H9 (cell line): ENCODE data around the gene FBLN1. TPM values are rescaled to one million over a fixed set of nuclear protein-coding genes. Genes with fewer than 3 reads are reported as not detected.

Source experiments
- DNase-seq: peaks from one replicate; pipeline ENCODE4 v3.0.0-alpha.2; 2017
- H2AFZ ChIP-seq: one replicate; pipeline ENCODE4 v1.6.1; 2013; ENCODE audit warnings: mild to moderate bottlenecking, low read length, control low read depth, moderate library complexity
- H2AK5ac ChIP-seq: 2 replicates; pipeline ENCODE4 v1.6.1; 2013; ENCODE audit warnings: low read length, control low read depth, mixed read lengths; ENCODE audit not compliant: insufficient read length
- H2BK120ac ChIP-seq: one replicate; pipeline ENCODE4 v1.6.1; 2013; ENCODE audit warnings: low read depth, mild to moderate bottlenecking, low read length, control low read depth, inconsistent platforms; ENCODE audit not compliant: poor library complexity, severe bottlenecking
- H2BK12ac ChIP-seq: 2 replicates; pipeline ENCODE4 v1.6.1; 2013; ENCODE audit warnings: low read length, control low read depth, mixed read lengths, low read depth; ENCODE audit not compliant: insufficient read length
- H2BK15ac ChIP-seq: 2 replicates; pipeline ENCODE4 v1.6.1; 2013; ENCODE audit warnings: low read depth, low read length, control low read depth
- H2BK20ac ChIP-seq: one replicate; pipeline ENCODE4 v1.6.1; 2013; ENCODE audit warnings: low read depth, mild to moderate bottlenecking, low read length, control low read depth, inconsistent platforms; ENCODE audit not compliant: poor library complexity, severe bottlenecking
- H2BK5ac ChIP-seq: 2 replicates; pipeline ENCODE4 v1.6.1; 2013; ENCODE audit warnings: low read length, control low read depth, mixed read lengths; ENCODE audit not compliant: insufficient read length
- H3K14ac ChIP-seq: 2 replicates; pipeline ENCODE4 v1.6.1; 2013; ENCODE audit warnings: low read length, control low read depth; ENCODE audit not compliant: insufficient read depth
- H3K18ac ChIP-seq: 2 replicates; pipeline ENCODE4 v1.6.1; 2013; ENCODE audit warnings: low read depth, mild to moderate bottlenecking, mixed read lengths, low read length, control low read depth; ENCODE audit not compliant: insufficient read length
- H3K23ac ChIP-seq: 2 replicates; pipeline ENCODE4 v1.6.1; 2013; ENCODE audit warnings: low read length, control low read depth, mixed read lengths, low read depth; ENCODE audit not compliant: insufficient read length
- H3K23me2 ChIP-seq: 2 replicates; pipeline ENCODE4 v1.6.1; 2013; ENCODE audit warnings: low read depth, mild to moderate bottlenecking, mixed read lengths, low read length, control low read depth; ENCODE audit not compliant: insufficient read length, poor library complexity, severe bottlenecking
- H3K27ac ChIP-seq: 2 replicates; pipeline ENCODE4 v1.5.1; 2013; ENCODE audit warnings: low read length, control low read depth, mixed read lengths, low read depth; ENCODE audit not compliant: insufficient read length
- H3K27me3 ChIP-seq: 2 replicates; pipeline ENCODE4 v1.6.1; 2013; ENCODE audit warnings: low read length, control low read depth, inconsistent platforms; ENCODE audit not compliant: insufficient read depth
- H3K4ac ChIP-seq: 2 replicates; pipeline ENCODE4 v1.6.1; 2013; ENCODE audit warnings: low read depth, mild to moderate bottlenecking, control low read depth, inconsistent platforms, low read length, moderate library complexity
- H3K4me1 ChIP-seq: 2 replicates; pipeline ENCODE4 v1.6.1; 2013; ENCODE audit warnings: low read length, control low read depth, inconsistent platforms; ENCODE audit not compliant: insufficient read depth
- H3K4me2 ChIP-seq: 2 replicates; pipeline ENCODE4 v1.6.1; 2013; ENCODE audit warnings: low read length, control low read depth, mixed read lengths; ENCODE audit not compliant: insufficient read length, insufficient read depth
- H3K56ac ChIP-seq: 2 replicates; pipeline ENCODE4 v1.6.1; 2013; ENCODE audit warnings: low read depth, mild to moderate bottlenecking, mixed read lengths, low read length, control low read depth; ENCODE audit not compliant: insufficient read length
- H3K79me1 ChIP-seq: 2 replicates; pipeline ENCODE4 v1.6.1; 2013; ENCODE audit warnings: low read depth, mild to moderate bottlenecking, moderate library complexity, low read length, control low read depth, inconsistent platforms; ENCODE audit not compliant: insufficient read depth, poor library complexity, severe bottlenecking
- H3K79me2 ChIP-seq: 2 replicates; pipeline ENCODE4 v1.6.1; 2013; ENCODE audit warnings: low read length, control low read depth, inconsistent platforms; ENCODE audit not compliant: insufficient read depth
- H3K9ac ChIP-seq: 2 replicates; pipeline ENCODE4 v1.6.1; 2013; ENCODE audit warnings: low read length, control low read depth, mixed read lengths; ENCODE audit not compliant: insufficient read length; ENCODE audit errors: extremely low read depth
- H3K9me3 ChIP-seq: one replicate; pipeline ENCODE4 v1.6.1; 2013; ENCODE audit warnings: low read depth, low read length, inconsistent platforms; ENCODE audit not compliant: control insufficient read depth
- H3T11ph ChIP-seq: one replicate; pipeline ENCODE4 v1.6.1; 2013; ENCODE audit warnings: mild to moderate bottlenecking, low read length, control low read depth, inconsistent platforms
- H4K20me1 ChIP-seq: one replicate; pipeline ENCODE4 v1.6.1; 2013; ENCODE audit not compliant: control insufficient read depth, insufficient read length, insufficient read depth
- H4K5ac ChIP-seq: 2 replicates; pipeline ENCODE4 v1.6.1; 2013; ENCODE audit warnings: low read depth, mild to moderate bottlenecking, mixed read lengths, low read length, control low read depth; ENCODE audit not compliant: insufficient read length
- H4K8ac ChIP-seq: replicated peaks from 2 replicates; pipeline ENCODE4 v1.6.1; 2013; ENCODE audit warnings: low read length, control low read depth, mixed read lengths, low read depth; ENCODE audit not compliant: insufficient read length
- H4K91ac ChIP-seq: 2 replicates; pipeline ENCODE4 v1.6.1; 2013; ENCODE audit warnings: low read depth, mild to moderate bottlenecking, moderate library complexity, mixed read lengths, low read length, control low read depth; ENCODE audit not compliant: insufficient read length
- H3K27ac Mint-ChIP-seq, 3 experiments: 2 replicates in 2 of 3; 3 replicates in 1 of 3; pipeline ENCODE4 v1.8.0; 2020 to 2021; ENCODE audit warnings: mixed read lengths in 3 of 3, mild to moderate bottlenecking in 1 of 3, moderate library complexity in 1 of 3
- H3K27me3 Mint-ChIP-seq: 2 replicates; pipeline ENCODE4 v1.8.0; 2021; ENCODE audit warnings: low read depth, mild to moderate bottlenecking, moderate library complexity, mixed read lengths
- H3K36me3 Mint-ChIP-seq, 3 experiments: 2 replicates in 2 of 3; 3 replicates in 1 of 3; pipeline ENCODE4 v1.8.0; 2020 to 2021; ENCODE audit warnings: low read depth in 3 of 3, mixed read lengths in 3 of 3; ENCODE audit not compliant: insufficient read depth in 1 of 3
- H3K4me1 Mint-ChIP-seq, 2 experiments: 2 replicates each; pipeline ENCODE4 v1.8.0; 2020; ENCODE audit warnings: mixed read lengths in 2 of 2
- H3K4me3 Mint-ChIP-seq, 2 experiments: 2 replicates in 1 of 2; 3 replicates in 1 of 2; pipeline ENCODE4 v1.8.0; 2020 to 2021; ENCODE audit warnings: mild to moderate bottlenecking in 2 of 2, mixed read lengths in 2 of 2, moderate library complexity in 1 of 2
- H3K9me3 Mint-ChIP-seq, 2 experiments: 2 replicates in 1 of 2; 3 replicates in 1 of 2; pipeline ENCODE4 v1.8.0; 2020; ENCODE audit warnings: mild to moderate bottlenecking in 2 of 2, mixed read lengths in 2 of 2, moderate library complexity in 1 of 2
- CTCF ChIP-seq: fragments of 200-600 bp; sonication (generic); conservative IDR thresholded peaks from 3 replicates; pipeline ENCODE4 v1.8.0; 2021; ENCODE audit warnings: antibody characterized with exemption, mild to moderate bottlenecking
- WGBS: extraction: QIAGEN DNeasy Blood & Tissue Kit; methylation state at CpG from one replicate; pipeline ENCODE4 v1.1.7; 2013; ENCODE audit warnings: missing lambda C conversion rate, low lambda C conversion rate, mixed read lengths; ENCODE audit not compliant: insufficient read length; ENCODE audit errors: extremely low coverage; 5-methylcytosine and 5-hydroxymethylcytosine counted together
- total RNA-seq: library from RNA; stranded (reverse); gene quantifications from 2 replicates; pipeline ENCODE4 v1.2.1, GENCODE V29; 2021

Gene FBLN1
- total RNA-seq, 1 experiment from 2014 or later: 140 TPM

- no peak overlapping the region for H3K9ac ChIP-seq
- no peaks in the 10 kb centered on the region for H3K79me2 ChIP-seq
- no peak overlapping the region for H3K4me2 ChIP-seq
- no peaks in the 10 kb centered on the region for H3K27me3 ChIP-seq
- H3K23me2 ChIP-seq: no peaks in the 10 kb centered on the region
- H2BK120ac ChIP-seq: no peak overlapping the region
- no peak overlapping the region for H2BK5ac ChIP-seq
- no peak overlapping the region for H4K8ac ChIP-seq
- H2AK5ac ChIP-seq: no peak overlapping the region
- H3K79me1 ChIP-seq: no peaks in the 10 kb centered on the region
- WGBS: no CpG with 5 or more reads among the region's 7 CpGs
- no peak overlapping the region for H4K91ac ChIP-seq
- no peak overlapping the region for H3K27ac ChIP-seq
- no peak overlapping the region for H3K4ac ChIP-seq
- no peak overlapping the region for H3T11ph ChIP-seq
- no peak overlapping the region for H2BK20ac ChIP-seq
- H3K56ac ChIP-seq: no peak overlapping the region
- H2BK12ac ChIP-seq: no peak overlapping the region
- Mint-ChIP-seq H3K27me3 (peaks cover 44% of the 10 kb centered on the region), H3K4me3 (no peak overlapping the region), H3K27ac (peak overlapping the region in 1 of 3 experiments; percentile 29; a peak in 2 of 7 replicates), H3K9me3 (no peaks in the 10 kb centered on the region), H3K4me1 (peaks cover 25 to 30% of the 10 kb centered on the region in 2 experiments), H3K36me3 (no peaks in the 10 kb centered on the region)
- H2AFZ ChIP-seq: no peak overlapping the region
- H4K20me1 ChIP-seq: no peaks in the 10 kb centered on the region
- H3K4me1 ChIP-seq: no peaks in the 10 kb centered on the region; the same call in 1 of the 2 replicates
- H3K14ac ChIP-seq: no peak overlapping the region; the same call in 1 of the 2 replicates
- H3K23ac ChIP-seq: no peak overlapping the region
- no peak for TF ChIP-seq CTCF
- no peak for DNase-seq
- H3K9me3 ChIP-seq: no peaks in the 10 kb centered on the region
- H4K5ac ChIP-seq: no peak overlapping the region
- H3K18ac ChIP-seq: no peak overlapping the region
- no peak overlapping the region for H2BK15ac ChIP-seq
Measured at GRCh38 chr22:45639747-45640102, 137.0 kb downstream of the FBLN1 start.
